Measurements from ENCODE around the gene ZC3H18. TPM values are rescaled to one million over a fixed set of nuclear protein-coding genes. Genes with fewer than 3 reads are reported as not detected.

Gene ZC3H18
- total RNA-seq, 3 donors from 2014 or later = 12.5 to 14.9 (median 13.3) TPM

- DNase-seq (ENCODE audit: low spot score in 2 of 2) = no peak
Measured at GRCh38 chr16:88560714-88561484, 9.3 kb upstream of the ZC3H18 start.

DNA sequence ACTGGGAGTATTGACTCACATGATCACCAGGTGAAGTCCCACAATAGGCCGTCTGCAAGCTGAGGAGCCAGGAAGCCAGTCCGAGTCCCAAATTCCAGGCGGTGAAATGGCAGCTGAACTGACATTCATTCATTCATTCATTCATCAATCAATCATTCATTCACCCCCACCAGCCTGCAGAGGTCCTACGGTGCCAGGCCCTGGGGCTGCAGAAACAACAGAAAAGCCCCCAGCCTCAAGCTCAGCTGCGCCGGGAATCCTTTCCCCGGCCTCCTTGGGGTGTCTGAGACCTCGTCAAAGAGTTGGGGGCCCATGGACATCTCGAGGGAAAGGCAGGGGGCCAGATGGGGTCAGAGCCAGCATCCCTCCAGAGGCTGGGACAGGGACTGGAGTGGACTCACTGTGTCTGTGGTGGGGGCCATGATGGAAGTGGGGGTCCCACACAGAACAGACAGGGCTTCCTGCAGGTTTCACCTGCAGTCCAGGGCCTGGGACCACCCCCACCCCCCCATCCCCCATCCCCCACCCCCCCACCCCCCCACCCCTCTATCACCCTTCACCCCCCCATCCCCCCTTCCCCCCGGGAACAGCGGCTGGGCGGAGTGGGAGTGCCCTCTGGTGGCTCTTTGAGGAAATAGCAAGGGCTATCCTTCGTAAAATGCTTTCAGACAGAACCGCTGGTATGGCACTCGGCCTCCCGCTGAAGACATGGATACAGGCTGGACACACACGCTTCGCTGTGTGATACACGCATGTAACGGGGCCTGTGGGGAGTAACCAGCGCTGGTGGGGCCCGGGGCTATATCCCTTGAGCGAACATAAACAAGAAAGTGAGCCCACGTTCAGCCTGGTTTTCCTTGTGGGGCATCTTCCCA is 8.5 kb upstream of the ZC3H18 start:
- H3K4me1 ChIP-seq = no peaks in the 10 kb centered on the region
- no peak overlapping the region for H3K27ac ChIP-seq
- H3K27me3 ChIP-seq = peaks cover 0 to 27% of the 10 kb centered on the region in 2 donors
- no peaks in the 10 kb centered on the region for H3K36me3 ChIP-seq
- intact Hi-C loops (cut with DNase I; ENCODE audit: low total_unique reads) = no loop called here
- H3K9me3 ChIP-seq = no peaks in the 10 kb centered on the region
- peak overlapping the region; percentile 25 to 58 (median 43) for H3K4me3 ChIP-seq
- peak in 1 of 2 donors; percentile 25 for DNase-seq (ENCODE audit: low spot score in 2 of 2)
- TF ChIP-seq POLR2AphosphoS5 (IDR thresholded peaks at IDR 0.05) (no peak), CTCF (IDR thresholded peaks at IDR 0.05) (peak; percentile 37 to 52 (median 50)), POLR2A (IDR thresholded peaks at IDR 0.05) (no peak)

More at GRCh38 chr16:88560714-88561484, 9.3 kb upstream of the ZC3H18 start:
- Histone ChIP-seq H3K27ac (no peak overlapping the region), H3K27me3 (peaks cover 0 to 29% of the 10 kb centered on the region in 2 donors), H3K4me1 (no peaks in the 10 kb centered on the region), H3K9me3 (no peaks in the 10 kb centered on the region), H3K4me3 (no peak overlapping the region), H3K36me3 (no peaks in the 10 kb centered on the region)
- TF ChIP-seq CTCF (IDR thresholded peaks at IDR 0.05) = no peak
- no peak for TF ChIP-seq POLR2AphosphoS5 (IDR thresholded peaks at IDR 0.05)
- TF ChIP-seq POLR2A (IDR thresholded peaks at IDR 0.05) = no peak
- intact Hi-C loops (cut with DNase I; ENCODE audit: low total_unique reads) = no loop called here

- intact Hi-C loops (cut with DNase I; ENCODE audit: low total_unique reads) = no loop called here
- H3K27me3 ChIP-seq = no peaks in the 10 kb centered on the region
- H3K4me1 ChIP-seq = peaks cover under 1 to 7% of the 10 kb centered on the region in 2 donors
- H3K9me3 ChIP-seq = no peaks in the 10 kb centered on the region
- no peak for DNase-seq (ENCODE audit: low spot score in 2 of 2)
- TF ChIP-seq POLR2AphosphoS5 (IDR thresholded peaks at IDR 0.05) (no peak), POLR2A (IDR thresholded peaks at IDR 0.05) (no peak), CTCF (IDR thresholded peaks at IDR 0.05) (no peak)
- no peak overlapping the region for H3K27ac ChIP-seq
- H3K4me3 ChIP-seq = no peak overlapping the region
- H3K36me3 ChIP-seq = no peaks in the 10 kb centered on the region
Measured at GRCh38 chr16:88566158-88566557, 4.0 kb upstream of the ZC3H18 start.

DNA sequence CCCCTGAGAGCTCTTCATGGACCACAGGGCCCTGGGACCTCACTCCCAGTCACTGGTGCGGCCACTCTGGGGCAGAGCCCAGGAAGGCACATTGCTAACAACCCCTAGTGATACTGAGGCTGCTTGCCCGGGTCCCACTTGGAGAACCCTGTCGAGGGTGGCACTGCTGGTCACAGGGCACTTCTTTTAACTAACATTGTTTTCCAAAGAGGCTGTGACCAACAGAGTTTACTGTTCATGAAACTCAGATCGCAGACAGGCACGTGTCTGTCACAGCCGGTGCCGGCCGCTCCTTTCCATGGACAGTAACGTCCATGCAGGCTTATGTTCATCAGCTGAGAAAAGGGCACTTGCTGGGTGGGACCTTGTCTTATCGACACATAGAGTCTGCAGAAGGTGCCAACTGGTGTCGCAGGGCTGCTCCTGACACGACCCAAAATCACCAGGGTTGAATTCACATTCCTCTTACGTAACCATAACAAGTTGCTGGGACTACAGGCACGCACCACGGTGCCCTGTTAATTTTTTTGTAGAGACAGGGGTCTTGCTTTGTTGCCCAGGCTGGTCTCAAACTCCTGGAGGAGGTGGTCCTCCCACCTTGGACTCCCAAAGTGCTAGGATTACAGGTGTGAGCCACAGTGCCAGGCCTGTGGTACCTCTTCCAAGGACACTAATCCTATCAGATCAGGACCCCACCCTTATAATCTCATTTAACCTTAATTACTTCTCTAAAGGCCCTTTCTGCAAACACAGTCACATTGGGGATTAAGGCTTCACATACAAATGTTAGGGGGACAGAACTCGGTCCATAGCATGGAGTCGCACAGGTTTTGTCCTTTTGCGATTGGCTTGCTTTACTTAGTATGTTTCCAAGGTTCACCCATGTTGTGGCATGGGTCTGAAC is 1.2 kb upstream of the ZC3H18 start:
- peak overlapping the region; percentile 74 to 78 for H3K27ac ChIP-seq
- peak overlapping the region; percentile 83 to 91 (median 90) for H3K4me3 ChIP-seq
- H3K9me3 ChIP-seq = no peaks in the 10 kb centered on the region
- H3K4me1 ChIP-seq = peaks cover 3 to 12% of the 10 kb centered on the region in 2 donors
- H3K36me3 ChIP-seq = no peaks in the 10 kb centered on the region
- no peaks in the 10 kb centered on the region for H3K27me3 ChIP-seq
- intact Hi-C loops (cut with DNase I; ENCODE audit: low total_unique reads) = no loop called here
- TF ChIP-seq POLR2A (IDR thresholded peaks at IDR 0.05) (no peak), CTCF (IDR thresholded peaks at IDR 0.05) (no peak), POLR2AphosphoS5 (IDR thresholded peaks at IDR 0.05) (no peak)
- no peak for DNase-seq (ENCODE audit: low spot score in 2 of 2)

All from breast epithelium (tissue), 4 donors.